H9 (cell line): ENCODE measurements around the gene PHYHIPL. TPM values are rescaled to one million over a fixed set of nuclear protein-coding genes. Genes with fewer than 3 reads are reported as not detected.

Experiments used
- DNase-seq: peaks from one replicate; pipeline ENCODE4 v3.0.0-alpha.2; 2017
- H2AFZ ChIP-seq: one replicate; pipeline ENCODE4 v1.6.1; 2013; ENCODE audit warnings: mild to moderate bottlenecking, low read length, control low read depth, moderate library complexity
- H2AK5ac ChIP-seq: 2 replicates; pipeline ENCODE4 v1.6.1; 2013; ENCODE audit warnings: low read length, control low read depth, mixed read lengths; ENCODE audit not compliant: insufficient read length
- H2BK120ac ChIP-seq: one replicate; pipeline ENCODE4 v1.6.1; 2013; ENCODE audit warnings: low read depth, mild to moderate bottlenecking, low read length, control low read depth, inconsistent platforms; ENCODE audit not compliant: poor library complexity, severe bottlenecking
- H2BK12ac ChIP-seq: 2 replicates; pipeline ENCODE4 v1.6.1; 2013; ENCODE audit warnings: low read length, control low read depth, mixed read lengths, low read depth; ENCODE audit not compliant: insufficient read length
- H2BK15ac ChIP-seq: 2 replicates; pipeline ENCODE4 v1.6.1; 2013; ENCODE audit warnings: low read depth, low read length, control low read depth
- H2BK20ac ChIP-seq: one replicate; pipeline ENCODE4 v1.6.1; 2013; ENCODE audit warnings: low read depth, mild to moderate bottlenecking, low read length, control low read depth, inconsistent platforms; ENCODE audit not compliant: poor library complexity, severe bottlenecking
- H2BK5ac ChIP-seq: 2 replicates; pipeline ENCODE4 v1.6.1; 2013; ENCODE audit warnings: low read length, control low read depth, mixed read lengths; ENCODE audit not compliant: insufficient read length
- H3K14ac ChIP-seq: 2 replicates; pipeline ENCODE4 v1.6.1; 2013; ENCODE audit warnings: low read length, control low read depth; ENCODE audit not compliant: insufficient read depth
- H3K18ac ChIP-seq: 2 replicates; pipeline ENCODE4 v1.6.1; 2013; ENCODE audit warnings: low read depth, mild to moderate bottlenecking, mixed read lengths, low read length, control low read depth; ENCODE audit not compliant: insufficient read length
- H3K23ac ChIP-seq: 2 replicates; pipeline ENCODE4 v1.6.1; 2013; ENCODE audit warnings: low read length, control low read depth, mixed read lengths, low read depth; ENCODE audit not compliant: insufficient read length
- H3K23me2 ChIP-seq: 2 replicates; pipeline ENCODE4 v1.6.1; 2013; ENCODE audit warnings: low read depth, mild to moderate bottlenecking, mixed read lengths, low read length, control low read depth; ENCODE audit not compliant: insufficient read length, poor library complexity, severe bottlenecking
- H3K27ac ChIP-seq: 2 replicates; pipeline ENCODE4 v1.5.1; 2013; ENCODE audit warnings: low read length, control low read depth, mixed read lengths, low read depth; ENCODE audit not compliant: insufficient read length
- H3K27me3 ChIP-seq: 2 replicates; pipeline ENCODE4 v1.6.1; 2013; ENCODE audit warnings: low read length, control low read depth, inconsistent platforms; ENCODE audit not compliant: insufficient read depth
- H3K4ac ChIP-seq: 2 replicates; pipeline ENCODE4 v1.6.1; 2013; ENCODE audit warnings: low read depth, mild to moderate bottlenecking, control low read depth, inconsistent platforms, low read length, moderate library complexity
- H3K4me1 ChIP-seq: 2 replicates; pipeline ENCODE4 v1.6.1; 2013; ENCODE audit warnings: low read length, control low read depth, inconsistent platforms; ENCODE audit not compliant: insufficient read depth
- H3K4me2 ChIP-seq: 2 replicates; pipeline ENCODE4 v1.6.1; 2013; ENCODE audit warnings: low read length, control low read depth, mixed read lengths; ENCODE audit not compliant: insufficient read length, insufficient read depth
- H3K56ac ChIP-seq: 2 replicates; pipeline ENCODE4 v1.6.1; 2013; ENCODE audit warnings: low read depth, mild to moderate bottlenecking, mixed read lengths, low read length, control low read depth; ENCODE audit not compliant: insufficient read length
- H3K79me1 ChIP-seq: 2 replicates; pipeline ENCODE4 v1.6.1; 2013; ENCODE audit warnings: low read depth, mild to moderate bottlenecking, moderate library complexity, low read length, control low read depth, inconsistent platforms; ENCODE audit not compliant: insufficient read depth, poor library complexity, severe bottlenecking
- H3K79me2 ChIP-seq: 2 replicates; pipeline ENCODE4 v1.6.1; 2013; ENCODE audit warnings: low read length, control low read depth, inconsistent platforms; ENCODE audit not compliant: insufficient read depth
- H3K9ac ChIP-seq: 2 replicates; pipeline ENCODE4 v1.6.1; 2013; ENCODE audit warnings: low read length, control low read depth, mixed read lengths; ENCODE audit not compliant: insufficient read length; ENCODE audit errors: extremely low read depth
- H3K9me3 ChIP-seq: one replicate; pipeline ENCODE4 v1.6.1; 2013; ENCODE audit warnings: low read depth, low read length, inconsistent platforms; ENCODE audit not compliant: control insufficient read depth
- H3T11ph ChIP-seq: one replicate; pipeline ENCODE4 v1.6.1; 2013; ENCODE audit warnings: mild to moderate bottlenecking, low read length, control low read depth, inconsistent platforms
- H4K20me1 ChIP-seq: one replicate; pipeline ENCODE4 v1.6.1; 2013; ENCODE audit not compliant: control insufficient read depth, insufficient read length, insufficient read depth
- H4K5ac ChIP-seq: 2 replicates; pipeline ENCODE4 v1.6.1; 2013; ENCODE audit warnings: low read depth, mild to moderate bottlenecking, mixed read lengths, low read length, control low read depth; ENCODE audit not compliant: insufficient read length
- H4K8ac ChIP-seq: replicated peaks from 2 replicates; pipeline ENCODE4 v1.6.1; 2013; ENCODE audit warnings: low read length, control low read depth, mixed read lengths, low read depth; ENCODE audit not compliant: insufficient read length
- H4K91ac ChIP-seq: 2 replicates; pipeline ENCODE4 v1.6.1; 2013; ENCODE audit warnings: low read depth, mild to moderate bottlenecking, moderate library complexity, mixed read lengths, low read length, control low read depth; ENCODE audit not compliant: insufficient read length
- H3K27ac Mint-ChIP-seq, 3 experiments: 2 replicates in 2 of 3; 3 replicates in 1 of 3; pipeline ENCODE4 v1.8.0; 2020 to 2021; ENCODE audit warnings: mixed read lengths in 3 of 3, mild to moderate bottlenecking in 1 of 3, moderate library complexity in 1 of 3
- H3K27me3 Mint-ChIP-seq: 2 replicates; pipeline ENCODE4 v1.8.0; 2021; ENCODE audit warnings: low read depth, mild to moderate bottlenecking, moderate library complexity, mixed read lengths
- H3K36me3 Mint-ChIP-seq, 3 experiments: 2 replicates in 2 of 3; 3 replicates in 1 of 3; pipeline ENCODE4 v1.8.0; 2020 to 2021; ENCODE audit warnings: low read depth in 3 of 3, mixed read lengths in 3 of 3; ENCODE audit not compliant: insufficient read depth in 1 of 3
- H3K4me1 Mint-ChIP-seq, 2 experiments: 2 replicates each; pipeline ENCODE4 v1.8.0; 2020; ENCODE audit warnings: mixed read lengths in 2 of 2
- H3K4me3 Mint-ChIP-seq, 2 experiments: 2 replicates in 1 of 2; 3 replicates in 1 of 2; pipeline ENCODE4 v1.8.0; 2020 to 2021; ENCODE audit warnings: mild to moderate bottlenecking in 2 of 2, mixed read lengths in 2 of 2, moderate library complexity in 1 of 2
- H3K9me3 Mint-ChIP-seq, 2 experiments: 2 replicates in 1 of 2; 3 replicates in 1 of 2; pipeline ENCODE4 v1.8.0; 2020; ENCODE audit warnings: mild to moderate bottlenecking in 2 of 2, mixed read lengths in 2 of 2, moderate library complexity in 1 of 2
- CTCF ChIP-seq: fragments of 200-600 bp; sonication (generic); conservative IDR thresholded peaks from 3 replicates; pipeline ENCODE4 v1.8.0; 2021; ENCODE audit warnings: antibody characterized with exemption, mild to moderate bottlenecking
- WGBS: extraction: QIAGEN DNeasy Blood & Tissue Kit; methylation state at CpG from one replicate; pipeline ENCODE4 v1.1.7; 2013; ENCODE audit warnings: missing lambda C conversion rate, low lambda C conversion rate, mixed read lengths; ENCODE audit not compliant: insufficient read length; ENCODE audit errors: extremely low coverage; 5-methylcytosine and 5-hydroxymethylcytosine counted together
- total RNA-seq: library from RNA; stranded (reverse); gene quantifications from 2 replicates; pipeline ENCODE4 v1.2.1, GENCODE V29; 2021

PHYHIPL gene
- total RNA-seq, 1 experiment from 2014 or later, result 0.44 TPM

GRCh38 chr10:59283456-59284091 is 107.1 kb downstream of the PHYHIPL start:
- no peak overlapping the region for H3K4ac ChIP-seq
- no peak overlapping the region for H3K56ac ChIP-seq
- no peak overlapping the region for H3K9ac ChIP-seq
- H4K5ac ChIP-seq, result no peak overlapping the region
- H4K20me1 ChIP-seq, result no peaks in the 10 kb centered on the region
- Mint-ChIP-seq H3K27ac (peak overlapping the region in 1 of 3 experiments; percentile 79; a peak in 2 of 7 replicates), H3K4me1 (peaks cover 18% of the 10 kb centered on the region in 2 experiments), H3K36me3 (no peaks in the 10 kb centered on the region), H3K9me3 (peaks cover 0 to 3% of the 10 kb centered on the region in 2 experiments; a peak in 1 of 5 replicates), H3K4me3 (no peak overlapping the region), H3K27me3 (no peaks in the 10 kb centered on the region)
- H2AK5ac ChIP-seq, result no peak overlapping the region
- no peak overlapping the region for H2BK12ac ChIP-seq
- H4K8ac ChIP-seq, result no peak overlapping the region
- H3K4me2 ChIP-seq, result no peak overlapping the region
- no peak overlapping the region for H2BK120ac ChIP-seq
- no peak overlapping the region for H2BK20ac ChIP-seq
- H3K79me2 ChIP-seq, result no peaks in the 10 kb centered on the region
- no peak overlapping the region for H3K18ac ChIP-seq
- peak overlapping the region; percentile 36 for H2AFZ ChIP-seq
- H3K23me2 ChIP-seq, result no peaks in the 10 kb centered on the region
- H3K27ac ChIP-seq, result no peak overlapping the region
- no peak for TF ChIP-seq CTCF
- WGBS, result no CpG with 5 or more reads among the region's 9 CpGs
- no peaks in the 10 kb centered on the region for H3K27me3 ChIP-seq
- no peak for DNase-seq
- no peak overlapping the region for H2BK15ac ChIP-seq
- H3K4me1 ChIP-seq, result no peaks in the 10 kb centered on the region; the same call in 1 of the 2 replicates
- no peak overlapping the region; the same call in 1 of the 2 replicates for H3K14ac ChIP-seq
- no peaks in the 10 kb centered on the region for H3K79me1 ChIP-seq
- H2BK5ac ChIP-seq, result no peak overlapping the region
- no peak overlapping the region for H3T11ph ChIP-seq
- no peak overlapping the region for H4K91ac ChIP-seq
- no peaks in the 10 kb centered on the region for H3K9me3 ChIP-seq
- H3K23ac ChIP-seq, result no peak overlapping the region
